ENCODE results near the gene BCAS1. TPM values are rescaled to one million over a fixed set of nuclear protein-coding genes. Genes with fewer than 3 reads are reported as not detected.
A peak's percentile ranks its signal among the peaks of the same experiment; 100 is the strongest.

The BCAS1 gene
- total RNA-seq, 1 experiment from 2014 or later: not detected

DNA sequence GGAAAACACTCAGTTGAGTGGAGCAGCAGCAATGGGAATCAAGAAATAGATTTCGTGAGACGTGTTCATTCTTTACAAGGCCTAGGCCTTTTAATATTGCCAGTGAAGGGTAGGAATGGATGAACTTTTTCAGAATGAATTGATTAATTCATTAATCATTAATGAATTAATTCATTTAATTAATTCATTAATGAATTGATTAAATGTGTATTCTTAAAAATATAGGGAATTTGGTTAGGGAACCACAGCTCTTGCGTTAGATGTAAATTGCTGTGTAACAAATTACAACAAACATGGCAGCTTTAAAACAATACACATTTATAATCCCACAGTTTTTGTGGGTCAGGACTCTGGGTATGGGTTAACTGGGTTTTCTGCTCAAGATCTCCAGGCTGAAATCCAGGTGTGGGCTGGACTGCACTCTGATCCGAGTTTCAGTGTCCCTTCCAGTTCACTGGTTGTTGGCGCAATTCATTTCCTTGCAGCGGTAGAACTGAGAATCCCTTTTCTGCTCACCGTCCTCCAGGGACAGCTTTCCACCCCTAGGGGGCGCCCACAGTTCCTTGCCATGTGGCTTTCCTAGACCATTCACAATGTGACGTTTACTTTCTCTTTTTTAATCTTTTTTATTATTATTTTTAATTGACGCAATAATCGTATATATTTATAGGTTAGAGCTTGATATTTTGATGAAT lies 32.8 kb upstream of the BCAS1 start:
- peak; percentile 59 for DNase-seq (ENCODE audit: low spot score)

DNA sequence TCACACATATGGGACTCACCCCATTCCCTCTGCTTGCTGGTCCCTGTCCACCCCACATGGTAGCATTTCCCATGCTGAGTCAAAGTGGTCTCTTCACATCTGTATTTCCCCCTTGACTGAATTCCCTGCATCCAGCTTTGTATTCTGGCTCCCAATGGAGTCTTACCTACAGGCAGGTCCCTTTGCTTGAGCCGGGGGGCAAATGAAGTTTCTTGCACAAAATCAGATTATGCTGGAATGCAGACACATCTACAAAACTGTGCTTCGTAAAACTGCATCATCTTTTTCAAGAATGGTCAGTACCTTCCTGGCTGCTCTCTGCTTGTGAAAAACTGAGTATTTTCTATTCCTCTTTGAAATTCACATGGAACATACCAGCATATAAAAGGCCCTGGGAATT lies 32.1 kb upstream of the BCAS1 start:
- DNase-seq (ENCODE audit: low spot score): no peak

- DNase-seq (ENCODE audit: low spot score): no peak
These were observed 30.2 kb upstream of the BCAS1 start for GRCh38 chr20:54100563-54100962.

GRCh38 chr20:54099894-54100293 lies 29.5 kb upstream of the BCAS1 start:
- DNase-seq (ENCODE audit: low spot score): no peak

DNA sequence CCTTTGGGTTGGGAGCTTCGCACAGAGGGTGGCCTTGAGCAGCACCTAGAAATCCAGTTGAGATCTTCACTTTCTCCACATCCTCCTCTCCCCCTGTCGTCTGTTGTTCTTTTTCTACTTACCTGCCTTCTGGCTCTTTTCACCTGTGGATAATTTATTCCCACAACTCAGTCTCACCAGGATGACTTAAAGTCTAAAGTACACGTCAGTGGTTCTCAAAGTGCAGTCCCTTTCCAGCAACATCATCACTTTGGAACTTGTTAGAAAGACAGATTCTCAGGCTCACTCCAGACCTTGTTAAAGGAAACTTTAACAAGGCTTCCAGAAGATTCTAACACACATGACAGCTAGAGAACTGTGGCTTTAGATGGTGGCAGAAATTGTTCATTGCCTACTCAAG lies 27.7 kb upstream of the BCAS1 start:
- no peak for DNase-seq (ENCODE audit: low spot score)

DNA sequence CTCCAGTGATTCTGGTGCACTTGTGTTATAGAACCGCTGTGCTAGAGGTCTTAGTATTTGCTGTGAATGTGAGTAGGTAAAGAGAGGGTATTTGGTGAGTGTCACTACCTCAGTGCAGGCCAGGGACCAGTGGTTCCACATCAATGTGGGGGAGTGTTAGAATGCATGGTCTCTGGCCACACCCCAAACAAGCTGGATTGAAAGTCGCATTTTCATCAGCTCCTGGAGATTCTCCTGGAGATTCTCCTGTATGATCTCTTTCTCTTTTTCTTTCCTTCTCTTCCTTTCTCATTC lies 26.8 kb upstream of the BCAS1 start:
- no peak for DNase-seq (ENCODE audit: low spot score)

DNA sequence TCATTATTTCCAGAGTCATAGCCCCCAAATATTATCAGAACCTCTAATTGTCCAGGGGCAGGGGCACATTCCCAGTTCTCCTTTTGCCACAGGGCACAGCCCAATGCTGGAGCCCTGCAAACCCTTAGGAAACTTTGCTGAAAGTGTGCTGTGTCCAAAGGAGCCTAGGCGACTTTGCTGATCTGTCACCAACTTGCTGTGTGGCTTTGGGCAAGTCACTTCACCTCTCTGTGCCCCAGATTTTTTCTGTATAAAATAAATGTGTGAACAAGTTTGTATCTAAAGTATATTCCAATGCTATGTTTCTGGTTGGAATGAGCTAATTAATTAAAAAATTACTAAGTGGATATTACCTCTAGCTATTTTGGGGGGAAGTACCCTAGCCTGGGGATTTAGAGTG lies 25.4 kb upstream of the BCAS1 start:
- DNase-seq (ENCODE audit: low spot score): no peak

DNA sequence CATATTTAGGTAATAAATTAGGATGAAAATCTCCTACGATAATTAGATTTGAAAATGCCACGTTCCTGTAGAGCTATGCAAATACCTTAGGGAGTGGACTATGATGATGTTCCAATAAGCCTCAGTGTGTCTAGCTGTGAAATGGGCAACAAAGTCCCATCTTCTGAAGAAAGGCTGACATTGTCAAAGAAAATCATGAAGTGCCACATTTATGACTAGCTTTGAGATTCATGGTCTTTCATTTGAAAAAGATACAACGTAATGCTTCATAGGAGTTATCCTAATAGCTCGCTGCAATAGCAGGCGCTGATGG lies 23.8 kb upstream of the BCAS1 start:
- no peak for DNase-seq (ENCODE audit: low spot score)

GRCh38 chr20:54093423-54094267 lies 23.3 kb upstream of the BCAS1 start:
- DNase-seq (ENCODE audit: low spot score): no peak

DNA sequence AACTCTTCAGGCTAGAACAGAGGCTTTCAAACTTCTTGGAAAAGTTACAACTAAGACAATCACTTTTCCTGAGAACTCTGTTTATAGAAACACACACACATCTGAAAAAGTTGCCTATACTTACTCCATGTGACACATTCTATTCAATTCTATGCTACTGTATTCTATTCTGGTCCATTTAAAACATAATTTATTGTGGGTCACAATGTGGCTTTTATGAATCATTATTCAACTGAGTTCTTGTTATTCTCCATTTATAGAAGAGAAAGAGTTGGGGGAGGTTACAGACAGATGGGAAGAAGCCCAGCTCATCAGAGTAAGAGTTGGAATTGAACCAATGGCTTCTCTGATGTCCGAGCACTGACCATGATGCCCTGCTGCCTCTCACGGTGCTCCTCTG lies 21.6 kb upstream of the BCAS1 start:
- no peak for DNase-seq (ENCODE audit: low spot score)

- DNase-seq (ENCODE audit: low spot score): no peak
These were observed 20.7 kb upstream of the BCAS1 start for GRCh38 chr20:54091120-54091480.

DNA sequence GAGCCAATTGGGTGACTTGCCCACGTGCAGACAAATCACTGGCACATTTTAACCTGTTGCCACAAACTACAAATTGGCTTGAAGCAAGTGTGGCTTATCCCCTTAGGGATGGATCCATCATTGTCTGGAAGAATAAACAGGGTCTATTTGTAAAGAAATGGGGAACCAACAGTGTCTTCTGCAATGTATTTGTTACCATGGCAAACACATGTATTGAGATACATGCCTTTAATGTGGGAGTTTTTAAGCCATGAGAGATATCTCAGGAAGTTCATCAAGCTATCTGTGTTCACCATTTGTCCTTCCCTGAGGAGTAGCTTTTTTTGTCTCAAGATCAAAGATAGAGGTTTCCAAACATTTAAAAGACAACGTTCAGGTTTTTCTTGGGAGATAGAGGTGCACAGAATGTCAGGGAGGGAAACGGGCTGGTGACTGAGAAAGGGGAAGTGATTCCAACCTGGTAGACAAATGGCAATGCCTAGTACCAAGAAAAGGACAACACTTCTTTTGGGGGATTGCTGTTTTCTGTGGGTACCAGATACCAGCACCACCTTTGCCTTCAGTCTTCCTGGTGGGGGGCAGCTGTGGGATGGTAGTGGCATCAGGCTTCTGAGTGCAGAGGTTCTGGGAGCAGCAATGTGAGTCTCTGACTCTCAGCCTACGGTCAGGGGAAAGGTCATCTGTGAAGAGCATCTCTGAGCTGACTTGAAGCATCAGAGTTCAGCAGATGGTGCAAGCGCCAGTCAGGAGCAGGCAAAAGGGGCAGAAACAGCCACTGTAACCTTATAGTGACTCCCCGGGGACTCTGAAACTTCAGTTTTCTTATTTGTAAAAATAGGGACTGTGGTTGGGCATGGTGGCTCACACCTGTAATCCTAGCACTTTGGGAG lies 20.1 kb upstream of the BCAS1 start:
- DNase-seq (ENCODE audit: low spot score): no peak

- no peak for DNase-seq (ENCODE audit: low spot score)
These were observed 18.0 kb upstream of the BCAS1 start for GRCh38 chr20:54088430-54088829.

GRCh38 chr20:54086507-54087039 lies 16.2 kb upstream of the BCAS1 start:
- no peak for DNase-seq (ENCODE audit: low spot score)

- DNase-seq (ENCODE audit: low spot score): no peak
These were observed 15.5 kb upstream of the BCAS1 start for GRCh38 chr20:54085910-54086309.

DNA sequence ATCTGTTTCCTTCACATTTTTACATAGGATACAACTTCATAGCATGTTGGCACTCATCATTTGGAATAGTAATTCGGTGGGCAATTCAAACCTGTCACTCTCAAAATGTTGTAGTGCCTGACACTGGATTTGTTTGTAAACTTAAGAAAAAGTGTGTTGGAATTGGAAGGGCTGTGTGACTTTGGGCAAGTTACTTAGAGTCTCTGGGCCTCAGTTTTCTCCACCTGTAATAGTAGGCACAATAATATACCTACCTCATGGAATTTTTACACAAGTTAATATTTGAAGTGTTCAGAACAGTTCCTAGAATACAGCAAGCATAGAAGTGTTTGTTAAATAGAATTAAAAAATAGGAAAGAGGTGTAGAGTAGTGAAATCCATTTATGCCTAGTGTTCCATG lies 15.0 kb upstream of the BCAS1 start:
- DNase-seq (ENCODE audit: low spot score): no peak

DNA sequence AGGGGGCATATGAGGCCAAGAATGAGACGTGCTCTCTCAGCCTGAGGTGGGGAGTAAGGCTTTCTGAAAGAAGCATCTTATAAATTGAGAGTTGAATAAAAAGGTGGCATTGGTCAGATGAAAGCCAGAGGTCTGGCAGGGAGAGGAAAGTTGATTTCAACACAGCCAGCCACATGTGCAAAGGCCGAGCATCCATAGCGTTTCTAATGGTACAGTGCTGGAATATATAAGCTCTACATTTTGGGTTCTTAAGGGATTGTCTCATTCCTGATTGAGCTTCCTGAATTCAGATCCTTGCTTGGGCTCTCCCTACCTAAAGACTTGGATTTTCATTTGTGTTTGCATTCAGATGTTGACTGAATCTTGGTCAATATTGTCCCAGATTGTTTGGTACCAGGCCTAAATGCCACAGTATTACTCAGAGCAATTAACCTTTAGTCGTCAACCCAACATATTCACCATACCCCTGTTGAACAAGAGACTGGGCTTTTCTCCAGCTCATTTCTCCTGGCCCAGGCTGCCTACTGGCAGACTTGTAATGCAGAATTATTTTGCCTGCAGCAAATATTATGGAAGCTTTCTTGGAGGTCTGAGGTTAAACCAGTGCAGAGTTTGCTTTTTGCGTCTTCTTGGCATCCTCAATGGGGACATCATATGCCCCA lies 14.5 kb upstream of the BCAS1 start:
- no peak for DNase-seq (ENCODE audit: low spot score)

DNA sequence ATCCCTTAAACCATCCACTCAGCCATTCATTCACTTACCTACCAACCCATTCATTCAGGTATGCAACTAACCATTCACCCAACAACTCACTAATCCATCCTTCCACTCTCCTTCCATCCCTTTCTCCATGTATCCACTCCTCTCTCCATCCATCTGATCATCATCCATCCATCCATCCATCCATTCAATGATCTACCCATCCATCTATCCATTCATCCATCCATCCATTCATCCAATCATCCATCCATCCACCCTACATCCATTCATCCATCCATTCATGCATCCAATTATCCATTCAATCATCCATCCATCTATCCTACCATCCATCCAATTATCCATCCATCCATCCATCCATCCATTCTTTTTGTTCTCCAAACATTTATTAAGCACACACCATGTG lies 13.8 kb upstream of the BCAS1 start:
- DNase-seq (ENCODE audit: low spot score): no peak

GRCh38 chr20:54083459-54083858 lies 13.1 kb upstream of the BCAS1 start:
- no peak for DNase-seq (ENCODE audit: low spot score)

GRCh38 chr20:54082100-54082499 lies 11.7 kb upstream of the BCAS1 start:
- DNase-seq (ENCODE audit: low spot score): no peak

- no peak for DNase-seq (ENCODE audit: low spot score)
These were observed 9.3 kb upstream of the BCAS1 start for GRCh38 chr20:54079652-54080051.

Measured in H4 (cell line).